Measurements from ENCODE around the gene LRP6. TPM values are rescaled to one million over a fixed set of nuclear protein-coding genes. Genes with fewer than 3 reads are reported as not detected.

Gene LRP6
- total RNA-seq, 1 donor from 2014 or later = 18.7 TPM

DNA sequence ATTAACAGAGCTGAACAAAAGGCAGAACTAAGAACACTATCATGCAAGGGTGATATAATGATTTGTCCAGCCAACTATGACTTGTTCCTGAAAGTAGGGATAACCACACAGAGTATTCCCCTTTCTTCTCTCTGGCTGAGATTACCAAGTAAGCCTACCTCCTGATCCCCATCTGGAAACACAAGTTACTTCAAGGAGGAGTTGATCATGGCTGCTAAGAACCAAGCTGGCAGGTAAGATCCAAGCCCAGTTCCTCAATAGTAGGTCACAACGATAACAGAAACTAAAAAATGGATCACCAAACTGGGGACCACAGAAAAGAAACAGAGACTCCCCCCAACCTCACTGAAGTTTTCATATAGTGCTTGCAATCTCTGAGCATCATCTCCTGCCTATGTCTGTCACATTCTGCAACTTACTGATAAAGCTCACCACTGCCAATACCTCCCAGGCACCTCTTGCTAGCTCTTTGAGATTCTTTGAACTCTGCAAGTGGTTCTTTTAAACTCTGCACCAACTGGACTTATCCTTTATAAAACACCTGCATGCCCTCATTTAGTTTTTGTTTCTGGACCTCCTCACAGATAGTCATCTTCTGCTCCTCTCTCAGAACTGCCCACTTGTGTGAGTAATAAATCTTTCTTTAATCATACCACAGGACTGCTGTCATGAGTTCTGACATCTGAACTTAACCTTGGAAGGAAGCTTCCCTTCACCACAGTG lies 76.6 kb downstream of the LRP6 start:
- Histone ChIP-seq H3K4me1 (peaks cover 16% of the 10 kb centered on the region), H3K4me3 (no peak overlapping the region), H3K9me3 (replicated peaks) (peaks cover 7% of the 10 kb centered on the region), H3K27ac (replicated peaks) (no peak overlapping the region), H3K27me3 (ENCODE audit: low read depth) (no peaks in the 10 kb centered on the region), H3K36me3 (peaks cover 11% of the 10 kb centered on the region)
- DNase-seq = no peak
- intact Hi-C loops (cut with micrococcal nuclease) = no loop called here
- TF ChIP-seq, protein P1, sequence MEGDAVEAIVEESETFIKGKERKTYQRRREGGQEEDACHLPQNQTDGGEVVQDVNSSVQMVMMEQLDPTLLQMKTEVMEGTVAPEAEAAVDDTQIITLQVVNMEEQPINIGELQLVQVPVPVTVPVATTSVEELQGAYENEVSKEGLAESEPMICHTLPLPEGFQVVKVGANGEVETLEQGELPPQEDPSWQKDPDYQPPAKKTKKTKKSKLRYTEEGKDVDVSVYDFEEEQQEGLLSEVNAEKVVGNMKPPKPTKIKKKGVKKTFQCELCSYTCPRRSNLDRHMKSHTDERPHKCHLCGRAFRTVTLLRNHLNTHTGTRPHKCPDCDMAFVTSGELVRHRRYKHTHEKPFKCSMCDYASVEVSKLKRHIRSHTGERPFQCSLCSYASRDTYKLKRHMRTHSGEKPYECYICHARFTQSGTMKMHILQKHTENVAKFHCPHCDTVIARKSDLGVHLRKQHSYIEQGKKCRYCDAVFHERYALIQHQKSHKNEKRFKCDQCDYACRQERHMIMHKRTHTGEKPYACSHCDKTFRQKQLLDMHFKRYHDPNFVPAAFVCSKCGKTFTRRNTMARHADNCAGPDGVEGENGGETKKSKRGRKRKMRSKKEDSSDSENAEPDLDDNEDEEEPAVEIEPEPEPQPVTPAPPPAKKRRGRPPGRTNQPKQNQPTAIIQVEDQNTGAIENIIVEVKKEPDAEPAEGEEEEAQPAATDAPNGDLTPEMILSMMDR (IDR thresholded peaks at IDR 0.05; ENCODE audit: borderline replicate concordance) = no peak

DNA sequence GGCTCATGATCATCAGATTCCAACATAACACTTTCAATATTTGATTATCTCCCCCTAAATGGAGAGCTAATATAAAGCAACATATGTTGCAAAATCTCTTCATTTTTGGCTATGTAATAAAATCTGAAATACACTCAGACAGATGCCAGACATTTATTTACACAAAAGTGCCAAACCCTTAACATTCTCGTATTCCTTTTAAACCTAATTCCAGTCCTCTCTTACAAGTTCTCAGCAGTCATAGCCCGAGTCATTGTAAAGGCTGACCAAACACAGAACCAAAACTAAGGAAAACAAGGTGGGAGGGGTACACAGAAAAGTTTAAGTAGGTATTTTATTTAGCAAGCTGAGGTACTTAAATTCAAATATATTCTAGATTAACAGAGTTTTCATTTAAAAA lies 81.4 kb downstream of the LRP6 start:
- no peak for DNase-seq
- Histone ChIP-seq H3K36me3 (peaks cover 18% of the 10 kb centered on the region), H3K4me1 (peaks cover 27% of the 10 kb centered on the region), H3K27ac (replicated peaks) (no peak overlapping the region), H3K9me3 (replicated peaks) (no peaks in the 10 kb centered on the region), H3K27me3 (ENCODE audit: low read depth) (no peaks in the 10 kb centered on the region), H3K4me3 (no peak overlapping the region)
- intact Hi-C loops (cut with micrococcal nuclease) = no loop called here
- TF ChIP-seq, protein P1 (IDR thresholded peaks at IDR 0.05; ENCODE audit: borderline replicate concordance) = no peak

DNA sequence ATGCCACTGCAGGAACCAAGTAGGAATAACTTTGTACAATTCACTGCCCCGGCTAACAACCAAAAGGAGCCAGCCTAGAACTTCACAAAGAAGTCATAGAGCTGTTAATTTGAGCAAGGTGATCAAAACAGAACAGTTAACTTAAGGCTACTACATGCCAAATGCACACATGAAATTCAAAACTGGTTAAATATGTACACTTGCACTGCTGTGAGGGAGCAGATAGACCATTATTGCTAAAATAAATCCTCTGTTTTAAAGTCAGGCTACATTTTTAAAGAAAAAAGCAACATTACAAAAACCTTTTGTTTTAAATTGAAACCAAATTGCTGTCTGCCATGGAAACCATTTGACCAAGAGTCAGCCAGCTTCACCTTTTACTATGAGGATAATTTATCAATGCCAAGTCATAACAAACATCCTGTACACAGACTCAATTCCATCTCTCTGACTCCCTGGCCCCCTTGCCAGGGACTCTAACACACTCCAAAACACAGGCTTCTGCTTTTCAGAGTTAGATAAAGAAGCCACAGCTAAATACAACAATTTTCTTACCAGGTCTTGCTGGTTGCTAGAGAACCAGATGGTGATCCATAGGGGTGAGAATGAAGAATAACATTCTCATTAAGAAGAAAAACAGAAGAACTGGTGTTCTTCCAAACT lies 84.0 kb downstream of the LRP6 start:
- Histone ChIP-seq H3K27me3 (ENCODE audit: low read depth) (no peaks in the 10 kb centered on the region), H3K9me3 (replicated peaks) (no peaks in the 10 kb centered on the region), H3K27ac (replicated peaks) (peak overlapping the region; percentile 9), H3K36me3 (peaks cover 20% of the 10 kb centered on the region), H3K4me3 (no peak overlapping the region), H3K4me1 (peaks cover 22% of the 10 kb centered on the region)
- no peak for DNase-seq
- intact Hi-C loops (cut with micrococcal nuclease) = no loop called here
- TF ChIP-seq, protein P1 (IDR thresholded peaks at IDR 0.05; ENCODE audit: borderline replicate concordance) = no peak

DNA sequence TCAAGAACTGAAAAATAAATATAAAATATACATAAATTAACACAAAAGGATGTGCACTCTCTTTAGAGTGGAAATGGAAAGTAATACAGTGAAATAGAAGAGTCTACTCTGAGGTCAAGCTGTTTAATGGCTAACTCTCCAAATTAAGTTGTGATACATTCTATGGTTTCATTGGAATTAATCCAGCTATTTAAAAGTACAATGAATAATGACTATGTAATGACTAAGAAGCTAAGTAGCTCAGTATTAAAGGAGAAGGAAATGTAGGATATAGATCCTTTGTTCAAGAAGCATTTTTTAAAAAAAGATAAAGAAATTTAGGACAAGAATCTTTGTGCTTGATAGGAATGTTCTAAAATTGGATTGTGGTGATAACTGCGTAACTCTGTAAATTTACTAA lies 85.3 kb downstream of the LRP6 start:
- TF ChIP-seq, protein P1 (IDR thresholded peaks at IDR 0.05; ENCODE audit: borderline replicate concordance) = no peak
- Histone ChIP-seq H3K4me3 (no peak overlapping the region), H3K9me3 (replicated peaks) (no peaks in the 10 kb centered on the region), H3K27ac (replicated peaks) (no peak overlapping the region), H3K4me1 (peaks cover 22% of the 10 kb centered on the region), H3K27me3 (ENCODE audit: low read depth) (no peaks in the 10 kb centered on the region), H3K36me3 (peaks cover 18% of the 10 kb centered on the region)
- no peak for DNase-seq
- intact Hi-C loops (cut with micrococcal nuclease) = no loop called here

DNA sequence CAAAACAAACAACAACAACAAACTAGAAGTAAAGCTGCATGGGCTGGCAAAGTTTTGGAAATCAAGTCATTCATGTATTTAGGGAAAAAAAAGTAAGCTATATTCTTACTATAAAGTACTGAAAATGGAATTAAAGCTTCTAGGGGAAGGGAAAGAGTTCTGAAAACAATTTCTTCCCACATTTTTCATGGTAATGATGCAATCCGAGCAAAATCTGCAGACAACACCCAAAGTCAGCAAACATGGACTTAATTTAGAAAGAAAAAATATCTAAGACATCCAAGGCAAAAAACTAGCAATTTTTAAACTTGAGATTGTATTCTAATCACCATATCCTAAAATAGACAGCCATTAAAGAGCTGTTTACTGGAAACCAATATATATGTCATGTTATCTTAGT lies 86.3 kb downstream of the LRP6 start:
- H3K27me3 ChIP-seq (ENCODE audit: low read depth) = no peaks in the 10 kb centered on the region

More for the DNA sequence above, 86.3 kb downstream of the LRP6 start:
- TF ChIP-seq, protein P1 (IDR thresholded peaks at IDR 0.05; ENCODE audit: borderline replicate concordance) = no peak
- Histone ChIP-seq H3K4me3 (no peak overlapping the region), H3K9me3 (replicated peaks) (no peaks in the 10 kb centered on the region), H3K36me3 (peaks cover 9% of the 10 kb centered on the region), H3K27ac (replicated peaks) (no peak overlapping the region), H3K4me1 (peaks cover 22% of the 10 kb centered on the region)
- intact Hi-C loops (cut with micrococcal nuclease) = no loop called here
- DNase-seq = no peak
